WTC11 (cell line): ENCODE measurements around the gene SPEF1. TPM values are rescaled to one million over a fixed set of nuclear protein-coding genes. Genes with fewer than 3 reads are reported as not detected.
A peak's percentile ranks its signal among the peaks of the same experiment; 100 is the strongest.

Experiments
- AR ChIP-seq: fragments of 250-450 bp; sonication (Bioruptor Pico); IDR thresholded peaks from 2 replicates; pipeline ENCODE4 v1.9.0; 2021; ENCODE audit warnings: mild to moderate bottlenecking
- ARID4B ChIP-seq: sonication (generic); formaldehyde crosslinking; IDR thresholded peaks from 2 replicates; pipeline ENCODE4 v1.8.0; 2023; ENCODE audit warnings: missing genetic modification reagents, mild to moderate bottlenecking, borderline replicate concordance
- ATF6 ChIP-seq: sonication (generic); formaldehyde crosslinking; IDR thresholded peaks from 2 replicates; pipeline ENCODE4 v1.8.1; 2023; ENCODE audit warnings: mild to moderate bottlenecking, missing genetic modification reagents
- EMX1 ChIP-seq: fragments of 250-450 bp; sonication (Bioruptor Pico); IDR thresholded peaks from 2 replicates; pipeline ENCODE4 v1.8.0; 2021; ENCODE audit warnings: mild to moderate bottlenecking
- ETV6 ChIP-seq: sonication (generic); formaldehyde crosslinking; IDR thresholded peaks from 2 replicates; pipeline ENCODE4 v1.8.1; 2022; ENCODE audit warnings: mild to moderate bottlenecking, missing genetic modification reagents
- IRF2 ChIP-seq: sonication (generic); formaldehyde crosslinking; IDR thresholded peaks from 2 replicates; pipeline ENCODE4 v1.8.0; 2022; ENCODE audit warnings: low read depth, missing genetic modification reagents, borderline replicate concordance
- NFE2L1 ChIP-seq: sonication (generic); formaldehyde crosslinking; IDR thresholded peaks from 2 replicates; pipeline ENCODE4 v1.8.1; 2023; ENCODE audit warnings: missing genetic modification reagents
- RELA ChIP-seq: sonication (generic); formaldehyde crosslinking; IDR thresholded peaks from 2 replicates; pipeline ENCODE4 v1.8.1; 2022; ENCODE audit warnings: missing genetic modification reagents, mild to moderate bottlenecking, borderline replicate concordance
- SOX15 ChIP-seq: fragments of 250-450 bp; sonication (Bioruptor Pico); IDR thresholded peaks from 2 replicates; pipeline ENCODE4 v1.9.0; 2021; ENCODE audit warnings: mild to moderate bottlenecking
- STAT6 ChIP-seq: sonication (generic); formaldehyde crosslinking; conservative IDR thresholded peaks from 2 replicates; pipeline ENCODE4 v1.8.1; 2023; ENCODE audit warnings: mild to moderate bottlenecking, low read depth, missing genetic modification reagents, moderate library complexity
- TEAD1 ChIP-seq: sonication (generic); formaldehyde crosslinking; IDR thresholded peaks from 2 replicates; pipeline ENCODE4 v1.8.0; 2022; ENCODE audit warnings: mild to moderate bottlenecking, missing genetic modification reagents
- TP53 ChIP-seq: sonication (generic); formaldehyde crosslinking; IDR thresholded peaks from 2 replicates; pipeline ENCODE4 v1.8.1; 2023; ENCODE audit warnings: mild to moderate bottlenecking, missing genetic modification reagents
- ZNF232 ChIP-seq: sonication (generic); formaldehyde crosslinking; IDR thresholded peaks from 2 replicates; pipeline ENCODE4 v1.8.0; 2022; ENCODE audit warnings: mild to moderate bottlenecking, missing genetic modification reagents
- ZNF263 ChIP-seq: sonication (generic); formaldehyde crosslinking; IDR thresholded peaks from 2 replicates; pipeline ENCODE4 v1.8.1; 2022; ENCODE audit warnings: low read depth, mild to moderate bottlenecking, moderate library complexity, missing genetic modification reagents
- ZNF317 ChIP-seq: sonication (generic); formaldehyde crosslinking; IDR thresholded peaks from 2 replicates; pipeline ENCODE4 v1.8.1; 2023; ENCODE audit warnings: low read depth, mild to moderate bottlenecking, moderate library complexity, missing genetic modification reagents, borderline replicate concordance
- ZNF423 ChIP-seq: fragments of 250-450 bp; sonication (Bioruptor Pico); IDR thresholded peaks from 2 replicates; pipeline ENCODE4 v2.1.2; 2022; ENCODE audit warnings: mild to moderate bottlenecking, moderate library complexity
- total RNA-seq: library from RNA; stranded (reverse); gene quantifications from 3 replicates; pipeline ENCODE4 v1.2.3, GENCODE V29; 2021
- TF ChIP-seq, protein P1 (sequence below): sonication (generic); formaldehyde crosslinking; IDR thresholded peaks from 2 replicates; pipeline ENCODE4 v1.8.0; 2022; ENCODE audit warnings: mild to moderate bottlenecking, missing genetic modification reagents
- TF ChIP-seq, protein P2 (sequence below): sonication (generic); formaldehyde crosslinking; IDR thresholded peaks from 2 replicates; pipeline ENCODE4 v1.8.1; 2022; ENCODE audit warnings: mild to moderate bottlenecking, missing genetic modification reagents, moderate library complexity, borderline replicate concordance
- TF ChIP-seq, protein P3 (sequence below): sonication (generic); formaldehyde crosslinking; IDR thresholded peaks from 2 replicates; pipeline ENCODE4 v1.8.0; 2022; ENCODE audit warnings: missing genetic modification reagents

The SPEF1 gene
- total RNA-seq, 1 experiment from 2014 or later, result 0.72 TPM

DNA sequence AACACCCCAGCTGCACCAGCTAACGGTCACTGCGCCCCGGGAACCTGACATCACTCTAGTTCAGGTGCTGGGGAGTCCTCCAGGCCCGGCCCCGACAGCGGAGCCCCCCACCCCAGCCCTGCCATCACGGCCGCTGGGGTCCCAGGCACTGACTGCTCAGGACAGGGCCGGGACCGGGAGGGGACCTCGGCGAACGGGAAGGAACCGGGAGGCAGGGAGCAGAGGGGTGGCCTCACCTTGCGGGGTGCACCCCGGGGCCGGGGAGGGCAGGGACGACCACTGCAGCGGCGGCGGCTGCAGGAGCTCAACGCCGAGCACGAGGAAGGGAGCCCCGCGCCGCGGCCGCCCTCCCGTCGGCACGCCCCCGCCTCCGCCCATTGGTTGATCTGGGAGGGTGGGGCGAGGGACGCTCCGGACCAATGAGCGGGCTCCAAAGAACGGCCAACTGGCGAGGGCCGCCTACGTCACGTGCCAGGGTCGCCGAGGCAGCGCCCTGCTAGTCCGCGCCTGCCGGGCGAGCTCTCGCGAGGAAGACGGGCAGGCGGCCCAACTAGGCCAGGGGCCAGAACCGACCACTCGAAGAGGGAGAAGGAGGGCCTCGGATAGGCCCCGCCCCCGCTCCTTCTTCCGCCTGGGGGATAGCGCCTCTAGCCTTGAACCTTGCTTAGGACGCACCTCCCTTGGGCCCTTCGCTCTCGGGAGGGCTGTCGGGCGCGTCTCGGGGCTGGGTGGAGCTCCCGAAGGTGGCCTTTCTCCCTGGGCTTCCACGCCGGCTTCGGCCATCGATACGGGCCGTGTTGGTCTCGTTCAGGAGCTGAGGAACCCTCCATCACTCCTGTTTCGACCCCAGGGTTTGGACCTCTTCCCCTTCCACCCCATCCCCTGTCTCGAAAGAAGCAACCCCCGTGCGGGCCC lies 13.6 kb downstream of the SPEF1 start, which contains the start of gene ADISSP (continued):
- TF ChIP-seq ZNF317 (CRISPR knock-in tag) (no peak), NFE2L1 (CRISPR knock-in tag) (no peak), ARID4B (peak; percentile 87; the same call in 1 of the 2 replicates), EMX1 (CRISPR knock-in tag) (no peak), IRF2 (CRISPR knock-in tag) (no peak), STAT6 (peak; percentile 30; the same call in 1 of the 2 replicates), SOX15 (CRISPR knock-in tag) (no peak), AR (no peak), ZNF423 (no peak), ZNF232 (peak; percentile 71), ATF6 (CRISPR knock-in tag) (no peak), TP53 (CRISPR knock-in tag) (peak; percentile 60; the same call in 1 of the 2 replicates), ZNF263 (CRISPR knock-in tag) (no peak), RELA (CRISPR knock-in tag) (no peak; the same call in 1 of the 2 replicates), ETV6 (CRISPR knock-in tag) (peak; percentile 67), TEAD1 (CRISPR knock-in tag) (peak; percentile 71; the same call in 1 of the 2 replicates)
- TF ChIP-seq, protein P1, sequence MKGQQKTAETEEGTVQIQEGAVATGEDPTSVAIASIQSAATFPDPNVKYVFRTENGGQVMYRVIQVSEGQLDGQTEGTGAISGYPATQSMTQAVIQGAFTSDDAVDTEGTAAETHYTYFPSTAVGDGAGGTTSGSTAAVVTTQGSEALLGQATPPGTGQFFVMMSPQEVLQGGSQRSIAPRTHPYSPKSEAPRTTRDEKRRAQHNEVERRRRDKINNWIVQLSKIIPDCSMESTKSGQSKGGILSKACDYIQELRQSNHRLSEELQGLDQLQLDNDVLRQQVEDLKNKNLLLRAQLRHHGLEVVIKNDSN, result peak; percentile 98
- TF ChIP-seq, protein P2, sequence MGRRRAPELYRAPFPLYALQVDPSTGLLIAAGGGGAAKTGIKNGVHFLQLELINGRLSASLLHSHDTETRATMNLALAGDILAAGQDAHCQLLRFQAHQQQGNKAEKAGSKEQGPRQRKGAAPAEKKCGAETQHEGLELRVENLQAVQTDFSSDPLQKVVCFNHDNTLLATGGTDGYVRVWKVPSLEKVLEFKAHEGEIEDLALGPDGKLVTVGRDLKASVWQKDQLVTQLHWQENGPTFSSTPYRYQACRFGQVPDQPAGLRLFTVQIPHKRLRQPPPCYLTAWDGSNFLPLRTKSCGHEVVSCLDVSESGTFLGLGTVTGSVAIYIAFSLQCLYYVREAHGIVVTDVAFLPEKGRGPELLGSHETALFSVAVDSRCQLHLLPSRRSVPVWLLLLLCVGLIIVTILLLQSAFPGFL, result peak; percentile 56; the same call in 1 of the 2 replicates
- TF ChIP-seq, protein P3, sequence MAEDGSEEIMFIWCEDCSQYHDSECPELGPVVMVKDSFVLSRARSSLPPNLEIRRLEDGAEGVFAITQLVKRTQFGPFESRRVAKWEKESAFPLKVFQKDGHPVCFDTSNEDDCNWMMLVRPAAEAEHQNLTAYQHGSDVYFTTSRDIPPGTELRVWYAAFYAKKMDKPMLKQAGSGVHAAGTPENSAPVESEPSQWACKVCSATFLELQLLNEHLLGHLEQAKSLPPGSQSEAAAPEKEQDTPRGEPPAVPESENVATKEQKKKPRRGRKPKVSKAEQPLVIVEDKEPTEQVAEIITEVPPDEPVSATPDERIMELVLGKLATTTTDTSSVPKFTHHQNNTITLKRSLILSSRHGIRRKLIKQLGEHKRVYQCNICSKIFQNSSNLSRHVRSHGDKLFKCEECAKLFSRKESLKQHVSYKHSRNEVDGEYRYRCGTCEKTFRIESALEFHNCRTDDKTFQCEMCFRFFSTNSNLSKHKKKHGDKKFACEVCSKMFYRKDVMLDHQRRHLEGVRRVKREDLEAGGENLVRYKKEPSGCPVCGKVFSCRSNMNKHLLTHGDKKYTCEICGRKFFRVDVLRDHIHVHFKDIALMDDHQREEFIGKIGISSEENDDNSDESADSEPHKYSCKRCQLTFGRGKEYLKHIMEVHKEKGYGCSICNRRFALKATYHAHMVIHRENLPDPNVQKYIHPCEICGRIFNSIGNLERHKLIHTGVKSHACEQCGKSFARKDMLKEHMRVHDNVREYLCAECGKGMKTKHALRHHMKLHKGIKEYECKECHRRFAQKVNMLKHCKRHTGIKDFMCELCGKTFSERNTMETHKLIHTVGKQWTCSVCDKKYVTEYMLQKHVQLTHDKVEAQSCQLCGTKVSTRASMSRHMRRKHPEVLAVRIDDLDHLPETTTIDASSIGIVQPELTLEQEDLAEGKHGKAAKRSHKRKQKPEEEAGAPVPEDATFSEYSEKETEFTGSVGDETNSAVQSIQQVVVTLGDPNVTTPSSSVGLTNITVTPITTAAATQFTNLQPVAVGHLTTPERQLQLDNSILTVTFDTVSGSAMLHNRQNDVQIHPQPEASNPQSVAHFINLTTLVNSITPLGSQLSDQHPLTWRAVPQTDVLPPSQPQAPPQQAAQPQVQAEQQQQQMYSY, result no peak
